ENCODE data around the gene PARG.
"Not testable (repeated sequence)": the region's sequence is repeated elsewhere in the genome, so short reads cannot be mapped to it uniquely, and the experiment has no call there.

PARG gene

DNA sequence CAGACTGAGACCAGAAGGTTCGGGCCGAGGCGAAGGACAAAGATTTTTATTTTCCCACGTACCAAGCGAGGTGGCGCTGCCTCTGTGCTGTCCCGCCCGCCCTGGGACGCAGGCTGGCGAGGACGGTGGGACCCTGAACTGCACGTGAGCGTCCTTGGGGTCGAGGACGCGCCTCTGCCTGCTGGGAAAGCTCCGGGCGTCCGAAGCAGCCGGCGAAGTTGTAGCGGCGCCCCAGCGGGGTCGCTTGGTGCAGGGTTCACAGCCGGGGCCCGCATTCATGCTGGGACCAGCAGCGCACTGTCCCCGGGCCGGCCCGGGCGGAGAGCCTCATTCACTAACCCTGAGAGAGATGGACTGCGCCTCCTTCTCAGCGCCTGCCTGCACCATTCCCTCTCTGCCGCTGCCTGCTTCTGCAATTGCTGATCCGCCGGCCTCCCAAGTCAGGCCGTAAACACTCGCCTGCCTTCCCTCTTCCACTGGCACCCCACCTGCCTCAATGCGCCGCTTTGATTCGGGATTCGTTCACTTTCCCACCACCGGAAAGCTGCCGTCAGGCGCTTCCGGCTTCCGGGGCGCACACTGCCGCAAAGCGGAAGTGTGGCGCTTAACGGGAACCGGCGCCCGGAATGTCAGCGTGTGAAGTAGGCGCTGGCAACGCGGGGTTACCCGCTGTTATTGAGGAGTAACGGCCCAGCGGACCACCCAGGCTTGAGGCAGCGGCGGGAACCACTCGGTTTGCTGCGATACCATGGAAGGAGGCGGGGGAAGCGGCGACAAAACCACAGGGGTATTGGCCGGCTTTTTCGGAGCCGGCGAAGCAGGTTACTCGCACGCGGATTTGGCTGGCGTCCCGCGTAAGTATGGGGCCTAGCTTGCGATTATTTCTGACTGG is at the start of gene PARG, which contains the start of gene TIMM23B:
TSS of gene PARG (minus strand) at position 581 of the 892 bp plus-strand sequence. CDS start at position 279, 302 bp downstream.
TSS of gene TIMM23B (plus strand) at position 607 of the 892 bp plus-strand sequence. CDS start at position 749, 142 bp downstream.
- peak; percentile 85 for DNase-seq

DNA sequence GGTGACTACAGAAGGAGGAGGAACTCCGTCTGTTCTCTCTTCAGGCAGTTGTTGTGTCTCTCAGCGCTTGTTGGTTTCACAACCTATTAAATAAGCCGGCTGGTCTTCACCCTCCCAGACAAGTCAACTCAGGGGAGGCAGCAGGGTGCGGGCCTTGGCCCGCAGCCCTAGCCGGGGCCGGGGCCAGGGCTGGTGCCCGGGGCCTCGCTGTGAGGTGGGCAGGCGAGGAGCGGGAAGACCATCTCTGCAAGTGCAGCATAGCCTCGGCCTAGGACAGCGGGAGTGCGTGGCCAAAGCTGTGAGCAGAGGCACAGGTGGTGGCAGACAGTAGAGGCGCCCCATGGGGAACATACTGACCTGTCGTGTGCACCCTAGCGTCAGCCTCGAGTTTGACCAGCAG is 46.5 kb upstream of the PARG start, which contains the start of gene AGAP6:
TSS of gene AGAP6 (plus strand) at position 31 of the 400 bp plus-strand sequence. CDS start at position 341, 310 bp downstream.
- DNase-seq = not testable (repeated sequence)

DNA sequence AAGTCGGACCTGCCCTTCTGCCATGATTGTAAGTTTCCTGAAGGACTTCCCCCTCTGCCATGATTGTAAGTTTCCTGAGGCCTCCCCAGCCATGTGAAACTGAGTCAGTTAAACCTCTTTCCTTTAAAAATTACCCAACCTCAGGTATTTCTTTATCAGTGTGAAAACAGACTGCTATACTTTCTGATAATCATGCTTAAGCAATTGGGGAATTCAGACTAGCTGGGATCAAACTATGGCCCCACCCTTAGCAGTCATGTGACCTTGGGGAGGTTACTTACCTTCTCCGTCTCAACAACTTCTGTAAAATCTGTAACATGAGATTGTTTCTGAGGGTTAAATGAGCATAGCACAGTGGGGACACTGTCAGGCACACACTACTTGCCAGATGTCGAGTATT is 45.4 kb upstream of the PARG start:
- DNase-seq = not testable (repeated sequence)

DNA sequence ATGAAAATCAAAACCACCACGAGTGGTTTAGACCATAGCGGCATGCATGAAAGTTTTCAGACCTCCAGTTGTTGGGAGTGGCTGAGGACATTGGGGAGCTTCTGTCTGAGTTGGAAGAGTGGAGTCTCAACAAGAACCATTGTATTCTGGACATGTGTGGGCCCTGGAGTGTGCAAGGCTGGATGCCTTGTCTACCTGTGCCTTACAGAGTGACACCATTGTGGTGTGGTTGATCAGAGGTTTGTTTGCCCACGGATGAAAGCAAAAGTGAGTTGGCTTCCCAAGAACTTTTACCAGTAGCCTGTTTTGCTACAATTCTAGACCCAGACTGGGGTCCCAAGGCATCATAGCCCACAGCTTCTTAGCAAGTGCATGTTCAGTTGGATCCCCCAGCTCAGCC is 35.9 kb upstream of the PARG start:
- DNase-seq = not testable (repeated sequence)

DNA sequence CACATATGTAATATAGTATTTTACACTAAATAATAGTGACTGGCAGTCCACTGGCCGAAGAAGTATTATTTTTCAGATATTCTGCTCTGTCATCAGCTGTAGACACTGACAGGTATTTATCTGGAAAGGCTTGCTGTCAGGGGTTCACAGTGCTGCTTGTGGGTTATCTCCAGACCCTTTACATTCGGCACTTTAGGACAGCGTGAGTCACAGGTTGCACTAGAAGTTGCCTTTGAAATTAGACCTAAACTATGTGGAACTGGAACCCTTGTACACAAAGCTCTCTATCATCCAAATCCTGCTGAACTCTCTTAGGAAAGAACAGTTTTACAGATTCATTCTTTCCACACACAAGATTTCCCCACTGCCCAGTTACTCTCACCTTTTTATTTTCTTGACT is 30.3 kb upstream of the PARG start:
- not testable (repeated sequence) for DNase-seq

DNA sequence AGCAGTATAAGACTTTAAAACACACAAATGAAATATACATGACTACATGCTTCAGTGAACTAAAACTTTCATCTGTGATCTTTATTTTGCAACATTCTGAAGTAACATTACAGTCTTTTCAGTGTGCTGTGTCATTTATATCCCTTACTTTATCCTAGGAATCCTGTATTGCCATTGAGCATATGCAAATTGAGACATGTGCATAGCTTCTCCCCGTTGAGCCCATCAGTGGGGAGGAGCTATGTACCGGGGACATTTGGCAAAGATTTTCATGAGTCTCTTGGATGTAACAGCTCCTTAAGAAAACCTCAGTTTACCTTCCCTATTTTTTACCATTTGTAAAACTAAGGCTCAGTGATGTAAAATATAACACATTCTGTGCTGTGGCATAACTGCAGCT is 29.6 kb upstream of the PARG start:
- DNase-seq = not testable (repeated sequence)

DNA sequence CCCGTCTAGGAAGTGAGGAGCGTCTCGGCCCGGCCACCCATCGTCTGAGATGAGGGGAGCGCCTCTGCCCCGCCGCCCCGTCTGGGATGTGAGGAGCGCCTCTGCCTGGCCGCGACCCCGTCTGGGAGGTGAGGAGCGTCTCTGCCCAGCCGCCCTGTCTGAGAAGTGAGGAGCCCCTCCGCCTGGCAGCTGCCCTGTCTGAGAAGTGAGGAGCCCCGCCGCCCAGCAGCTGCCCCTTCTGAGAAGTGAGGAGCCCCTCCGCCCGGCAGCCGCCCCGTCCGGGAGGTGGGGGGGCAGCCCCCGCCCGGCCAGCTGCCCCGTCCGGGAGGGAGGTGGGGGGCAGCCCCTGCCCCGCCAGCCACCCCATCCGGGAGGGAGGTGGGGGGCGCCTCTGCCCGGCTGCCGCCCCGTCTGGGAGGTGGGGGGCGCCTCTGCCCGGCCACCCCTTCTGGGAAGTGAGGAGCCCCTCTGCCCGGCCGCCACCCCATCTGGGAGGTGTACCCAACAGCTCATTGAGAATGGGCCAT is 28.6 kb upstream of the PARG start:
- DNase-seq = not testable (repeated sequence)

- not testable (repeated sequence) for DNase-seq
These were observed 11.3 kb upstream of the PARG start for GRCh38 chr10:49953122-49953521.

DNA sequence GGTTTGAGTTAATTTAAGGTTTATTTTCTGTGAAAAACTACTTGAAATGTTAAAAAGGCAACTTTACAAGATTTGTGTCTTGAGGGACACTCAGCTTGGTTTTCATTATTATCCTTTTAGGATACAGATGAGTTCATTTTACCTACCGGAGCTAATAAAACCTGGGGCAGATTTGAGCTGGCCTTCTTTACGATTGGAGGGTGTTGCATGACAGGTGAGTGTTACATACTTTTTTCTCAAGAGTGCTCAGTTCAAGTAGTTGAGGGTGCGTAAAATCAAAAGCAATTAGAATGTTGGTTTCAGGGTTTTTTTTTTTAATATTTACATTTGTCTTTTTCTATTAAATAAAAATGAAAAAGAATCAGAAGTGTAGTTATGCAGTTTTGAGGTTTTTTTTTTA is 10.2 kb upstream of the PARG start:
- not testable (repeated sequence) for DNase-seq

DNA sequence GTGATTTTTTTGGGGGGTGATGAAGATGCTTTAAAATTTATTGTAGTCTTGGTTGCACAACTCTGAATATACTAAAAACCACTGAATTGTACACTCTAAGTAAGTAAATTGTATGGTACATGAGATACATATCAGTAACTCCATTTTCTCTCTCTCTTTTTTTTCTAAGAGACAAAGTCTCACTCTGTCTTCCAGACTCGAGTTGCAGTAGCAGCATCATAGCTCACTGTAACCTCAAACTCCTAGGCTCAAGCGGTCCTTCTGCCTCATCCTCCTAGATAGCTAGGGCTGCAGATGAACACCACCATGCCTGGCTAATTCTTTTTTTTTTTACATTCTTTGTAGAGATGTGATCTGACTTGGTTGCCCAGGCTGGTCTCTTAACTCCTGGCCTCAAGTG is 6.9 kb upstream of the PARG start:
- DNase-seq = not testable (repeated sequence)

DNA sequence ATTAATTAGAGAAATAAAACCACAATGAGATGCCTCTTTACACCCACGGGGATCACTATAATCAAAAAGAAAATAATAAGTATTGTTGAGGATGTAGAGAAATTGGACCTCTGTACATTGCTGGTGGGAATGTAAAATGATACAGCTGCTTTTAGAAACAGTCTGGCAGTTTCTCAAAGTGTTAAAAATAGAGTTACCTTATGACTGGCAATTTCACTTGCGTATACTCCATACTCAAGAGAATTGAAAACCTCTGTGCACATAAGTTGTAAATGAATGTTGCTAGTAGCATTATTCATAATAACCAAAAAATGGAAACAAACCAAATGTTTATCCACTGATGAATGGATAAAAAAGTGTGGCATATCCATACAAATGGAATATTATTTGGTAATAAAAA is 6.3 kb upstream of the PARG start:
- not testable (repeated sequence) for DNase-seq

- not testable (repeated sequence) for DNase-seq
These were observed 1.8 kb upstream of the PARG start for GRCh38 chr10:49943607-49944006.

DNA sequence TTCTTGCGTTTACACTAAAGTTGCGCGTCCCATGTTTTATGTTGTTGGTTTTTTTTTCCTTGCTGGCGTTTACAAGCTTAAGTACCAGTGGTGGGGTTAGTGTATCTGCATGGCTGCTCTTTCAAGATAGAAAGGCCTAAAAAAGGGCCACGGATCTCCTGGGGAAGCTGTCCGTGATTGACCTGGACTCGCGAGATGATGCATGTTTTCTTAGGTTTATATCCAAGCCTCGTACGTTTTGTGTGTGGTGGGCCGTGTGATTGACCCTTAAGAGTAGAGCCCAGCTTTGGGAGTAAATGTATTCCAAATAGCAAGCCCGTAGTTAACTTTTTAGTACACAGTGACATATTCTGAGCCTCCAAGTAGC is 495 bp upstream of the PARG start:
- not testable (repeated sequence) for DNase-seq

DNA sequence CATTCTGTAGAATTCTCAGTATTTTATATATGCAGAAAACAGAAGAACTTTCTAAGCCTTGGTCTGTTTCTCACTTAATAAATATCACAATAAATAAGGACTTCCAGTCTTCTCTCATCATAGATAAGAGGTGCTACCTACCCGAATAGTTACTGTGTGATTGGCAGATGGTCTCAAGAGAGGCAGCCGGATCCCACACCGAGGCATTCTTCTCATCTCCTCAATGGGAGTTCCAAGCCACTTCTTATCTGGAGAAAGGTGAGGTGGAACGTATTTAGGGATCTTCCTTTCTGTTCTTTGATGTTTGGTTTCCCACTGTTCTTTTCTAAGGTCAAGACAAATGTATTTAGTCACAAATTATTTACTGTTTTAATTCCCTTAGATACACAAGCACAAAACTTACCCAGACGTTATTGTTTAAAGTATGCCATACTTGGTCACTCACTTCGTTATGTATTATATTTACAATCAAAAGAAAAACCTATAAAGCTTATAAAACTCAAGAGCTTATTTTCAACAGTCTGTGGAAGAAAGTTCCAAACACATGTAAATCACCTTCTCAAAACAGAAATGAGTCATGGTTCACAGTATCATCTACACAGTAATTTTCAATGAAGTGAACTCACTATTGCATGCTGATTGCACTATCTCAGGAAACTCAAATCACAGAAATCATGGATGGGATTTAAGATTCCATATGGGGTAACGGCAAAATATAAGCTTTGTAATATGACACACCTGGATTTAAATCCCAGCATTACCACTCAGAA is 9.7 kb downstream of the PARG start:
- DNase-seq = not testable (repeated sequence)

DNA sequence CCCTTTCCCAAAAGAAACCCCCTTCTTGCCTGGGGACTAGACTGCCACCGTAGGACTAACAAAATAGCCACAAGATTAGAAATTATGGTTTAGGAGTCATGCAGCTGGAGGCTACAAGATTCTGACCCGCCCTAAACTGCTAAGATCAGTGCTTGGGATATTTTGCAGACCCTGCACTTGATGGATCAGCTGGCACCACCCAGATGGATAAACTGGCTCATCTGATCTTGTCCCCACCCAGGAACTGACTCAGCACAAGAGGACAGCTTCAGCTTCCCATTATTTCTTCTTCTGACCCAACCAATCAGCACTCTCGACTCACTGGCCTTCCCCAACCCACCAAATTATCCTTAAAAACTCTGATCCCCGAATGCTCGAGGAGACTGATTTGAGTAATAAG is 10.6 kb downstream of the PARG start:
- DNase-seq = not testable (repeated sequence)

GRCh38 chr10:49923572-49923971 is 18.3 kb downstream of the PARG start:
- DNase-seq = not testable (repeated sequence)

- not testable (repeated sequence) for DNase-seq
These were observed 19.8 kb downstream of the PARG start for GRCh38 chr10:49922041-49922440.

DNA sequence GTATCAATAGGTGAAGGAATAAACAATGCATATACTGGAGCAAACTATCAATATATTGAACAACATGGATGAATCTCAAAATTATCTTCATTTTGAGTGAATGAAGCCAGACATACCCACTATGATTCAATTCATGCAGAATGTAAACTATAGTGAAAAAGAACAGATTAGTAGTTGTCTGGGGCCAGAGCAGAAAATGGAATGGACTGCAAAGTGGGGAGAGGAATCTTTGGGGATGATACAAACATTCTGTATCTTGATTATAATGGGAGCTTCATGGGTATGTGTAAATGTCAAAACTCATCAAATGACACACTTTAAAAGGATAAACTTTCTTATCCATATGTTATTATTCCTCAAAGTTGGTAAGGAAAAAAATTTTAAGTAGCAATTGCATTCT is 23.9 kb downstream of the PARG start:
- DNase-seq = not testable (repeated sequence)

GRCh38 chr10:49916451-49916850 is 25.4 kb downstream of the PARG start:
- not testable (repeated sequence) for DNase-seq

GRCh38 chr10:49910295-49910694 is 31.5 kb downstream of the PARG start:
- not testable (repeated sequence) for DNase-seq

- not testable (repeated sequence) for DNase-seq
These were observed 33.3 kb downstream of the PARG start for GRCh38 chr10:49908290-49909080.

- not testable (repeated sequence) for DNase-seq
These were observed 38.0 kb downstream of the PARG start for GRCh38 chr10:49903829-49904228.

Measured in CD4-positive, alpha-beta T cell treated with Interleukin-10 for 1 hour (primary cell).